ENCODE data around the gene TRIM63. TPM values are rescaled to one million over a fixed set of nuclear protein-coding genes. Genes with fewer than 3 reads are reported as not detected.

The TRIM63 gene
- total RNA-seq, 1 experiment from 2014 or later = not detected

DNA sequence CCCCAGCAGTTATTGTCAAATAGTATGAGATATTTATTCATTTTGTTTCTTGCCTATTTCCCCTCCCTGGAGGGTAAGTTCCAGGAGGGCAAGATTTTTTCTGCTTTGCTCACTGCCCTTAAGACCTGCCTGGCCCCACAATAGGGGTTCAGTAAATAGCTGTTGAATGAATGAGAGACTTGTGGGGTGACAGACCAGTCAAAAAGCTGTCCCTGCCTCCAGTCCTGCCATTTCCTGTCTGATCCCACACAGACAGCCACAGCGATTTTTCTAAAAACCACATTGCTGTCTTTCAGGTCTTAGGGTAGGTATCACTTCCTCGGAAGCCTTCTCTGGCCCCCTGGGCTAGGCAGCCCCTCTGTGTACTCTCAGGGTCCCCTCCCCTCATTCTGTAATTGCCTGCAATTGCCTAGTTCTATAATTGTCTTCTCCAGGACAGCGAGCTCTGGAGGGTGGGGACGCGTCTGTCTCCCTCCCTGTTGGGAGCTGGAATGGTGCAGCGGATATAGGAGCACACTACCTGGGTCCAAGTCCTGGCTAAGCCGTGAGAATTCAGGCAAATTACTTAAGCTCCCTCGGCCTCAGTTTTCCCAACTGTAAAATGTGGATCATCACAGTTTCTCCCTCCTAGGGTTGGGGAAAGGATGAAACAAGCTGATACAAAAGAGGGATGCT lies 47.7 kb downstream of the TRIM63 start:
- Histone ChIP-seq H3K79me2 (ENCODE audit: low read depth) (no peaks in the 10 kb centered on the region), H2AFZ (no peak overlapping the region), H3F3A (ENCODE audit: insufficient read depth, low read depth) (no peaks in the 10 kb centered on the region), H3K4me3 (no peak overlapping the region), H3K9me3 (ENCODE audit: insufficient read depth, low read depth) (no peaks in the 10 kb centered on the region), H4K20me1 (ENCODE audit: insufficient read depth) (no peaks in the 10 kb centered on the region), H3K27me3 (ENCODE audit: insufficient read depth, low read depth) (no peaks in the 10 kb centered on the region), H3K27ac (no peak overlapping the region), H3K9me2 (ENCODE audit: insufficient read depth) (no peaks in the 10 kb centered on the region), H3K4me2 (peak overlapping the region; percentile 16), H3K4me1 (replicated peaks; ENCODE audit: insufficient read depth) (peaks cover 9% of the 10 kb centered on the region; the same call in 1 of the 2 replicates), H3K36me3 (ENCODE audit: low read depth) (no peaks in the 10 kb centered on the region)
- TF ChIP-seq, protein P1, sequence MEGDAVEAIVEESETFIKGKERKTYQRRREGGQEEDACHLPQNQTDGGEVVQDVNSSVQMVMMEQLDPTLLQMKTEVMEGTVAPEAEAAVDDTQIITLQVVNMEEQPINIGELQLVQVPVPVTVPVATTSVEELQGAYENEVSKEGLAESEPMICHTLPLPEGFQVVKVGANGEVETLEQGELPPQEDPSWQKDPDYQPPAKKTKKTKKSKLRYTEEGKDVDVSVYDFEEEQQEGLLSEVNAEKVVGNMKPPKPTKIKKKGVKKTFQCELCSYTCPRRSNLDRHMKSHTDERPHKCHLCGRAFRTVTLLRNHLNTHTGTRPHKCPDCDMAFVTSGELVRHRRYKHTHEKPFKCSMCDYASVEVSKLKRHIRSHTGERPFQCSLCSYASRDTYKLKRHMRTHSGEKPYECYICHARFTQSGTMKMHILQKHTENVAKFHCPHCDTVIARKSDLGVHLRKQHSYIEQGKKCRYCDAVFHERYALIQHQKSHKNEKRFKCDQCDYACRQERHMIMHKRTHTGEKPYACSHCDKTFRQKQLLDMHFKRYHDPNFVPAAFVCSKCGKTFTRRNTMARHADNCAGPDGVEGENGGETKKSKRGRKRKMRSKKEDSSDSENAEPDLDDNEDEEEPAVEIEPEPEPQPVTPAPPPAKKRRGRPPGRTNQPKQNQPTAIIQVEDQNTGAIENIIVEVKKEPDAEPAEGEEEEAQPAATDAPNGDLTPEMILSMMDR (conservative IDR thresholded peaks at IDR 0.05) = no peak
- no peak for TF ChIP-seq EZH2 (IDR thresholded peaks at IDR 0.05; ENCODE audit: low read depth)
- intact Hi-C loops (cut with micrococcal nuclease; ENCODE audit: unreplicated experiment) = no loop called here
- TSS peak; percentile 47 for BruUV-seq (replicated peaks)
- ChIA-PET POLR2A (ENCODE audit: unreplicated experiment) (interaction anchor here (0.7 kb wide), 1 partner anchor 313 kb away, joined by 8 read pairs; no protein-coding TSS in a partner anchor), CTCF (interaction anchor here (0.6 to 0.9 kb wide), 2 partner anchors 22 to 79 kb away, joined by 3 to 5 read pairs; partner anchors contain the start of gene PAFAH2)
- peak; percentile 43 to 67 for DNase-seq

- no peak for DNase-seq
- no peak overlapping the region for H2AFZ ChIP-seq
- no peaks in the 10 kb centered on the region for H4K20me1 ChIP-seq (ENCODE audit: insufficient read depth)
- peaks cover 9% of the 10 kb centered on the region; the same call in 1 of the 2 replicates for H3K4me1 ChIP-seq (replicated peaks; ENCODE audit: insufficient read depth)
- H3F3A ChIP-seq (ENCODE audit: insufficient read depth, low read depth) = no peaks in the 10 kb centered on the region
- no peak overlapping the region for H3K4me3 ChIP-seq
- H3K36me3 ChIP-seq (ENCODE audit: low read depth) = no peaks in the 10 kb centered on the region
- intact Hi-C loops (cut with micrococcal nuclease; ENCODE audit: unreplicated experiment) = no loop called here
- no TSS peak for BruUV-seq (replicated peaks)
- no peaks in the 10 kb centered on the region for H3K9me2 ChIP-seq (ENCODE audit: insufficient read depth)
- no peaks in the 10 kb centered on the region for H3K27me3 ChIP-seq (ENCODE audit: insufficient read depth, low read depth)
- no peak overlapping the region for H3K4me2 ChIP-seq
- no peaks in the 10 kb centered on the region for H3K9me3 ChIP-seq (ENCODE audit: insufficient read depth, low read depth)
- H3K27ac ChIP-seq = no peak overlapping the region
- H3K79me2 ChIP-seq (ENCODE audit: low read depth) = no peaks in the 10 kb centered on the region
- no peak for TF ChIP-seq EZH2 (IDR thresholded peaks at IDR 0.05; ENCODE audit: low read depth)
- TF ChIP-seq, protein P1 (conservative IDR thresholded peaks at IDR 0.05) = no peak
- ChIA-PET CTCF (no interaction called here), POLR2A (ENCODE audit: unreplicated experiment) (no interaction called here)
Measured at GRCh38 chr1:26017606-26018005, 49.8 kb downstream of the TRIM63 start.

DNA sequence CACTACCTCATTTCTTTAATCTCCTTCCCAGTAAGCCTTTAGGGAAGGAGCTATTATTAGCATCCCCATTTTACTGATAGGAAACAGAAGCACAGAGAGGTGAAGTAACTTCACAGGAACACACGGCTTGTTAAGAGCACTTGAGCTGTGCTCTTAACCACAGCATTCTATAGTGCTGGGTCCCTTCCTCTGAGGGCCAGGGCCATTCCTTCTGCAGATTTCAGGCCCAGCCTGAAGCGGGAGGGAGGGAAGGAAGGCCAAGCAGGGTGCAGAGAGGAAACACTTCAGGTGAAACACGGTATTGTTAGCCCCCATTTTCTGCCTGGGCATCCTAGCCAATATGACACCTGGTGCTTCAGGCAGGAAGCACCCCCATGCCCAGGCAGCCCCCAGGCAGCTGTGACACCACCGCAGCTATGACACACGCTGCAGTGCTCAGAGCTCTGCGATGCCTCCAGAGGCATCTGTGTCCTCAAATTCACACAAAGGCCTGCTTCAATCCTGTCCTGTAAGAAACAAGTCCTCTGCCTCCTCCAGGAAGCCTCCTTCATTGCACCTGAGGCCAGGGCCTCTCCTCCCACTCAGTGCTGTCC lies 50.4 kb downstream of the TRIM63 start:
- Histone ChIP-seq H2AFZ (no peak overlapping the region), H4K20me1 (ENCODE audit: insufficient read depth) (no peaks in the 10 kb centered on the region), H3K9me3 (ENCODE audit: insufficient read depth, low read depth) (no peaks in the 10 kb centered on the region), H3K36me3 (ENCODE audit: low read depth) (no peaks in the 10 kb centered on the region), H3K79me2 (ENCODE audit: low read depth) (no peaks in the 10 kb centered on the region), H3K27ac (no peak overlapping the region), H3K4me2 (no peak overlapping the region), H3K4me3 (no peak overlapping the region), H3K4me1 (replicated peaks; ENCODE audit: insufficient read depth) (peaks cover 9% of the 10 kb centered on the region; the same call in 1 of the 2 replicates), H3F3A (ENCODE audit: insufficient read depth, low read depth) (no peaks in the 10 kb centered on the region), H3K9me2 (ENCODE audit: insufficient read depth) (no peaks in the 10 kb centered on the region), H3K27me3 (ENCODE audit: insufficient read depth, low read depth) (no peaks in the 10 kb centered on the region)
- CTCF ChIA-PET = interaction anchor here (0.6 kb wide), 1 partner anchor 19 kb away, joined by 3 read pairs; the partner anchor contains the start of gene PAFAH2
- intact Hi-C loops (cut with micrococcal nuclease; ENCODE audit: unreplicated experiment) = no loop called here
- no TSS peak for BruUV-seq (replicated peaks)
- DNase-seq = no peak
- POLR2A ChIA-PET (ENCODE audit: unreplicated experiment) = interaction anchor here (0.6 kb wide), 1 partner anchor 143 kb away, joined by 7 read pairs; no protein-coding TSS in a partner anchor
- no peak for TF ChIP-seq EZH2 (IDR thresholded peaks at IDR 0.05; ENCODE audit: low read depth)
- TF ChIP-seq, protein P1 (conservative IDR thresholded peaks at IDR 0.05) = no peak

Data from PC-9 (cell line).